Measurements from ENCODE around the gene CD24. TPM values are rescaled to one million over a fixed set of nuclear protein-coding genes. Genes with fewer than 3 reads are reported as not detected.

CD24 gene
- total and polyA plus RNA-seq, 2 experiments from 2014 or later: 0.54 to 2.8 TPM

DNA sequence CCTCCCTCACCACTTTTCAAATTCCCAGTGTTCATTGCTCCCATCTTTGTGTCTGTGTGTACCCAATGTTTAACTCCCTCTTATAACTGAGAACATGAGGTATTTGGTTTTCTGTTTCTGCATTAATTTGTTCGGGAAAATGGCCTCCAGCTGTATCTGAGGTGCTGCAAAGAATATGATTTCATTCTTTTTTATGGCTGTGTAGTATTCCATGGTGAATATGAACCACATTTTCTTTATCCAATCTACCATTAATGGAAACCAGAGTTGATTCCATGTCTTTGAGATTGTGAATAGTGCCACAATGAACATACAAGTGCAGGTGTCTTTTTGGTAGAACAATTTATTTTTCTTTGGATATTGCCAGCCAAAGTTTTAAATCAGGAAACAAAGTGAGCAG lies 10.4 kb downstream of the CD24 start:
- Histone ChIP-seq H3K4me3 (no peak overlapping the region), H3K9ac (no peak overlapping the region), H3K9me2 (ENCODE audit: insufficient read depth) (no peaks in the 10 kb centered on the region), H3K36me3 (ENCODE audit: low read depth) (no peaks in the 10 kb centered on the region), H3K4me2 (ENCODE audit: unreplicated experiment) (no peak overlapping the region), H3K27me3 (replicated peaks; ENCODE audit: insufficient read depth) (peaks cover 3% of the 10 kb centered on the region), H3F3A (ENCODE audit: insufficient read depth) (no peaks in the 10 kb centered on the region), H3K79me2 (ENCODE audit: insufficient read depth) (no peaks in the 10 kb centered on the region), H3K27ac (no peak overlapping the region), H3K4me1 (ENCODE audit: insufficient read depth) (no peaks in the 10 kb centered on the region), H2AFZ (no peak overlapping the region), H4K20me1 (ENCODE audit: insufficient read depth) (no peaks in the 10 kb centered on the region), H3K9me3 (ENCODE audit: low read depth) (no peaks in the 10 kb centered on the region)
- no peak for DNase-seq
- TF ChIP-seq EZH2phosphoT487 (IDR thresholded peaks at IDR 0.05; ENCODE audit: insufficient read depth, low read depth) (no peak), EZH2 (IDR thresholded peaks at IDR 0.05; ENCODE audit: insufficient read depth, poor library complexity, severe bottlenecking) (no peak)
- in situ Hi-C loops (cut with MboI): no loop called here
- 2 to 9% methylated on average over 1 of the region's 1 CpG for WGBS, 2 experiments (ENCODE audit: low coverage in 1 of 2, low lambda C conversion rate in 2 of 2, missing lambda C conversion rate in 2 of 2)

DNA sequence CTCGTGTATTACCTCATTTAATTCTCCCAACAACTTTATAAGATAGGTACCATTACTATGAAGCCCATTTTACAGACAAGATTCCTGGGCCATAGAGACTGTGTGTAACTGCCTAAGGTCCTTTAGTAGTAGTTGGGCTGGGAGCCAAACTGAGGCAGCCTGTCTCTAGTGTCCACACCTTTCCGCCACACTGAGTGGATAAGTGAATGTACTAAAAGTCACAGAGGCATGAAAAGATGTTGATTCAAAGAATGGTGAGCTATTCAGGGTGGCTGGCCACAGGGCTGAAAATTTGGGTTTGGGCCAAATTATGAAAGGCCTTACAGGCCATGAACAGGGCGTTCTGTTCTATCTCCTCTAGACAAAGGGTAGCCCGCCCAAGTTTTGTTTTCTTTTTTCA lies 11.0 kb downstream of the CD24 start:
- TF ChIP-seq EZH2 (IDR thresholded peaks at IDR 0.05; ENCODE audit: insufficient read depth, poor library complexity, severe bottlenecking) (no peak), EZH2phosphoT487 (IDR thresholded peaks at IDR 0.05; ENCODE audit: insufficient read depth, low read depth) (no peak)
- WGBS, 2 experiments (ENCODE audit: low coverage in 1 of 2, low lambda C conversion rate in 2 of 2, missing lambda C conversion rate in 2 of 2): 49 to 55% methylated on average over 4 of the region's 4 CpGs

DNA sequence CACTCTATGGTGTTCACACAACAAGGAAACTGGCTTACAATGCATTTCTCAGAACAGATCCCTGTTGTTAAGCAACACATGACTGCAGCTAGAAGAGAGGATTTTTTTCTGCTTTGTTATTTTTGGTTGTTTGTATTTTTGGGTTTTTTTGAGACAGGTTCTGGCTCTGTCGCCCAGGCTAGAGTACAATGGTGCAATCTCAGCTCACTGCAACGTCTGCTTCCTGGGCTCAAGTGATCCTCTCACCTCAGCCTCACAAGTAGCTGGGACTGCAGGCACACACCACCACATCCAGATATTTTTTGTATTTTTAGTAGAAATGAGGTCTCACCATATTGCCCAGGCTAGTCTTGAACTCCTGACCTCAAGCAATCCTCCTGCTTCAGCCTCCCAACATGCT lies 12.7 kb downstream of the CD24 start:
- no peak for DNase-seq
- no peak overlapping the region for H3K9ac ChIP-seq
- H3K9me2 ChIP-seq (ENCODE audit: insufficient read depth): no peaks in the 10 kb centered on the region

More for the DNA sequence above, 11.0 kb downstream of the CD24 start:
- Histone ChIP-seq H3K9ac (no peak overlapping the region), H3K4me3 (no peak overlapping the region), H3K9me3 (ENCODE audit: low read depth) (no peaks in the 10 kb centered on the region), H3K9me2 (ENCODE audit: insufficient read depth) (no peaks in the 10 kb centered on the region), H3K27ac (no peak overlapping the region), H3K79me2 (ENCODE audit: insufficient read depth) (no peaks in the 10 kb centered on the region), H3F3A (ENCODE audit: insufficient read depth) (no peaks in the 10 kb centered on the region), H3K4me1 (ENCODE audit: insufficient read depth) (no peaks in the 10 kb centered on the region), H3K27me3 (replicated peaks; ENCODE audit: insufficient read depth) (no peaks in the 10 kb centered on the region; the same call in none of the 2 replicates), H3K36me3 (ENCODE audit: low read depth) (no peaks in the 10 kb centered on the region), H2AFZ (no peak overlapping the region), H3K4me2 (ENCODE audit: unreplicated experiment) (no peak overlapping the region), H4K20me1 (ENCODE audit: insufficient read depth) (no peaks in the 10 kb centered on the region)
- in situ Hi-C loops (cut with MboI): no loop called here
- DNase-seq: no peak

DNA sequence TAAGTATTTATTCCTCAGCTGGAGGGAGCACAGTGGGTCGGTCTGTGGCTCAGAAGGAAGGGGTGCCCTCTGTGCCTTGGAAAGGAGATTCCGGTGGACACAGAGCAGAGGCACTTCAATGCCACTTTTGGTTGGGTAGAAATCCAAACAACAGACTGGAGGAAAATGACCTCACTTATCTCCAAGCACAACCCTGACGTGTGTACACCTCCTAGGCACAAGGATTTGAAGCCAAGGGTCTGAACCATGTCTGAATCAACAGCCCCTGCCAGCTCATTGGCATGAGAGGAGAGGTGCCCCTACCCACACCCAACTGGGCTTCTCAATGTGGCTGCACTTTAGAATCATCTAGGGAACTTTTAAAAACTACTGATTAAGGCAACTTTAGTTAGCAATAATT lies 13.4 kb downstream of the CD24 start:
- Histone ChIP-seq H3K4me2 (ENCODE audit: unreplicated experiment) (no peak overlapping the region), H3F3A (ENCODE audit: insufficient read depth) (no peaks in the 10 kb centered on the region), H4K20me1 (ENCODE audit: insufficient read depth) (no peaks in the 10 kb centered on the region), H3K9me2 (ENCODE audit: insufficient read depth) (no peaks in the 10 kb centered on the region), H3K27ac (no peak overlapping the region), H3K4me1 (ENCODE audit: insufficient read depth) (no peaks in the 10 kb centered on the region), H3K9ac (no peak overlapping the region), H3K4me3 (no peak overlapping the region), H3K27me3 (replicated peaks; ENCODE audit: insufficient read depth) (no peaks in the 10 kb centered on the region; the same call in none of the 2 replicates), H2AFZ (no peak overlapping the region), H3K79me2 (ENCODE audit: insufficient read depth) (no peaks in the 10 kb centered on the region), H3K36me3 (ENCODE audit: low read depth) (no peaks in the 10 kb centered on the region), H3K9me3 (ENCODE audit: low read depth) (no peaks in the 10 kb centered on the region)
- 46 to 52% methylated on average over 3 of the region's 3 CpGs for WGBS, 2 experiments (ENCODE audit: low coverage in 1 of 2, low lambda C conversion rate in 2 of 2, missing lambda C conversion rate in 2 of 2)
- no peak for DNase-seq
- in situ Hi-C loops (cut with MboI): no loop called here
- TF ChIP-seq EZH2phosphoT487 (IDR thresholded peaks at IDR 0.05; ENCODE audit: insufficient read depth, low read depth): no peak
- no peak for TF ChIP-seq EZH2 (IDR thresholded peaks at IDR 0.05; ENCODE audit: insufficient read depth, poor library complexity, severe bottlenecking)

More for the DNA sequence above, 12.7 kb downstream of the CD24 start:
- Histone ChIP-seq H3K27me3 (replicated peaks; ENCODE audit: insufficient read depth) (no peaks in the 10 kb centered on the region; the same call in none of the 2 replicates), H3K36me3 (ENCODE audit: low read depth) (no peaks in the 10 kb centered on the region), H3F3A (ENCODE audit: insufficient read depth) (no peaks in the 10 kb centered on the region), H3K9me3 (ENCODE audit: low read depth) (no peaks in the 10 kb centered on the region), H2AFZ (no peak overlapping the region), H3K27ac (no peak overlapping the region), H3K4me3 (no peak overlapping the region), H3K4me1 (ENCODE audit: insufficient read depth) (no peaks in the 10 kb centered on the region), H4K20me1 (ENCODE audit: insufficient read depth) (no peaks in the 10 kb centered on the region), H3K79me2 (ENCODE audit: insufficient read depth) (no peaks in the 10 kb centered on the region), H3K4me2 (ENCODE audit: unreplicated experiment) (no peak overlapping the region)
- TF ChIP-seq EZH2phosphoT487 (IDR thresholded peaks at IDR 0.05; ENCODE audit: insufficient read depth, low read depth): no peak
- TF ChIP-seq EZH2 (IDR thresholded peaks at IDR 0.05; ENCODE audit: insufficient read depth, poor library complexity, severe bottlenecking): no peak
- in situ Hi-C loops (cut with MboI): no loop called here
- WGBS, 2 experiments (ENCODE audit: low coverage in 1 of 2, low lambda C conversion rate in 2 of 2, missing lambda C conversion rate in 2 of 2): 33 to 35% methylated on average over 2 of the region's 2 CpGs

DNA sequence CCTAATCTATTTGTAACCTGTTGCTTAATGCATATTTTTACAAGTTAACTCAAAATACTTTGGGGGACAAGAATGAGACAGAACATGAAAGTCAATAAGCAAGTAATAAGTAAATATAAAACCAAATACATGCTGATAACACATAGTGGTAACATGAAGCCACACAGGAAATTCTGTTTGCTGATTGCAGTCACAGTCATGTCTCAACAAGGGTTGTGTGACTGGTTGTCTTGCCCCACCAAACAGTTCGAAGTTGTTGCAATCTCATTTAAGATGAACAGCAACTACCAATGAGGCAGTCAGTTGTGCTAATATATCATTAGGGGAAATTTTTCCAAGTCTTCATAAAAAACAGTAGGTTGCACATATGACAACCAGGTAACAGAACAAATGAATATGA lies 14.5 kb downstream of the CD24 start:
- in situ Hi-C loops (cut with MboI): no loop called here
- Histone ChIP-seq H3K4me3 (no peak overlapping the region), H3K79me2 (ENCODE audit: insufficient read depth) (no peaks in the 10 kb centered on the region), H3K9me2 (ENCODE audit: insufficient read depth) (no peaks in the 10 kb centered on the region), H2AFZ (no peak overlapping the region), H3K4me2 (ENCODE audit: unreplicated experiment) (no peak overlapping the region), H3K27ac (no peak overlapping the region), H3K4me1 (ENCODE audit: insufficient read depth) (no peaks in the 10 kb centered on the region), H3F3A (ENCODE audit: insufficient read depth) (no peaks in the 10 kb centered on the region), H3K36me3 (ENCODE audit: low read depth) (no peaks in the 10 kb centered on the region), H3K9ac (no peak overlapping the region), H4K20me1 (ENCODE audit: insufficient read depth) (no peaks in the 10 kb centered on the region), H3K27me3 (replicated peaks; ENCODE audit: insufficient read depth) (no peaks in the 10 kb centered on the region; the same call in none of the 2 replicates), H3K9me3 (ENCODE audit: low read depth) (no peaks in the 10 kb centered on the region)
- no peak for DNase-seq
- TF ChIP-seq EZH2phosphoT487 (IDR thresholded peaks at IDR 0.05; ENCODE audit: insufficient read depth, low read depth) (no peak), EZH2 (IDR thresholded peaks at IDR 0.05; ENCODE audit: insufficient read depth, poor library complexity, severe bottlenecking) (no peak)
- 40 to 57% methylated on average over 1 of the region's 1 CpG for WGBS, 2 experiments (ENCODE audit: low coverage in 1 of 2, low lambda C conversion rate in 2 of 2, missing lambda C conversion rate in 2 of 2)

Data from GM23248 (cell line).